GM21576 (cell line): Measurements from ENCODE around the gene IQCE.
"Not testable (repeated sequence)": the region's sequence is repeated elsewhere in the genome, so short reads cannot be mapped to it uniquely, and the experiment has no call there.

Source experiments
- ATAC-seq: cut with Tn5 transposase; IDR thresholded peaks from one replicate; pipeline ENCODE4 v1.9.1; 2021; ENCODE audit warnings: mild to moderate bottlenecking, moderate library complexity; ENCODE audit not compliant: unreplicated experiment

The IQCE gene

GRCh38 chr7:2553108-2553507 lies 5.7 kb upstream of the IQCE start:
- no peak for ATAC-seq

- no peak for ATAC-seq
Measured at GRCh38 chr7:2553831-2554581, 4.8 kb upstream of the IQCE start.

- no peak for ATAC-seq
Measured at GRCh38 chr7:2554661-2555111, 4.1 kb upstream of the IQCE start.

GRCh38 chr7:2555121-2556052 lies 3.4 kb upstream of the IQCE start, which contains the start of gene BRAT1:
Gene BRAT1 (minus strand): TSS chr7:2555524. CDS start chr7:2554431, 1,093 bp downstream.
- ATAC-seq = peak; percentile 69

- no peak for ATAC-seq
Measured at GRCh38 chr7:2559283-2559950, 638 bp downstream of the IQCE start.

GRCh38 chr7:2563955-2564354 lies 5.2 kb downstream of the IQCE start:
- ATAC-seq = not testable (repeated sequence)

- no peak for ATAC-seq
Measured at GRCh38 chr7:2564970-2565540, 6.3 kb downstream of the IQCE start.

- peak; percentile 16 for ATAC-seq
Measured at GRCh38 chr7:2566348-2566889, 7.6 kb downstream of the IQCE start.

- peak; percentile 81 for ATAC-seq
Measured at GRCh38 chr7:2566890-2567678, 8.3 kb downstream of the IQCE start.

- no peak for ATAC-seq
Measured at GRCh38 chr7:2567679-2568278, 9.0 kb downstream of the IQCE start.

GRCh38 chr7:2568521-2569223 lies 9.9 kb downstream of the IQCE start:
- no peak for ATAC-seq

GRCh38 chr7:2569421-2569820 lies 10.6 kb downstream of the IQCE start:
- ATAC-seq = no peak

GRCh38 chr7:2570021-2570420 lies 11.2 kb downstream of the IQCE start:
- ATAC-seq = no peak

GRCh38 chr7:2571409-2571808 lies 12.6 kb downstream of the IQCE start:
- no peak for ATAC-seq

- no peak for ATAC-seq
Measured at GRCh38 chr7:2572101-2572842, 13.5 kb downstream of the IQCE start.

- ATAC-seq = no peak
Measured at GRCh38 chr7:2573761-2574160, 15.0 kb downstream of the IQCE start.

GRCh38 chr7:2575046-2575732 lies 16.4 kb downstream of the IQCE start:
- no peak for ATAC-seq
